GM19455 (cell line): ENCODE data around the gene TIMM23.
"Not testable (repeated sequence)": the region's sequence is repeated elsewhere in the genome, so short reads cannot be mapped to it uniquely, and the experiment has no call there.

ENCODE experiments used
- ATAC-seq: cut with Tn5 transposase; IDR thresholded peaks from one replicate; pipeline ENCODE4 v1.9.1; 2021; ENCODE audit not compliant: unreplicated experiment

Gene TIMM23, protein sequence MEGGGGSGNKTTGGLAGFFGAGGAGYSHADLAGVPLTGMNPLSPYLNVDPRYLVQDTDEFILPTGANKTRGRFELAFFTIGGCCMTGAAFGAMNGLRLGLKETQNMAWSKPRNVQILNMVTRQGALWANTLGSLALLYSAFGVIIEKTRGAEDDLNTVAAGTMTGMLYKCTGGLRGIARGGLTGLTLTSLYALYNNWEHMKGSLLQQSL

GRCh38 chr10:45972106-45972812, at the start of gene TIMM23:
Gene TIMM23, plus strand, starts transcription at chr10:45972489. Its CDS starts 136 bp downstream, at chr10:45972625.
- peak; percentile 77 for ATAC-seq

DNA sequence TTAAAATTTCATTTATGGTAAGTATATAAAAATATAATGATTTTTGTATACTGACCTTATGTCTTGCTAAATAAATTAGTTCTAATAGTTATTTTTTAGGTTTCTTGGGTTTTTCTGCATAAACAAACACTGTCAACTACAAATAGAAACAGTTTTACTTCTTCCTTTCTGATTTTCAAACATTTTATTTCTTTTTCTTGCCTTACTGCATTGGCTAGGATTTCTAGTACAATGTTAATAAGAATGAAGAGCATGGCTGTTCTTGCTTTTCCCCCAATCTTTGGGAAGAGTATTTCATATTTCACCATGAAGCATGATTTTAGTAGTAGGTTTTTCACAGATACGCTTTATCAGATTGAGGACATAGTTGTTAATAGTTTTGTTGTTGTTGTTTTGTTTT, 45.5 kb upstream of the TIMM23 start:
- ATAC-seq: not testable (repeated sequence)

GRCh38 chr10:45931305-45931704, 41.0 kb upstream of the TIMM23 start:
- not testable (repeated sequence) for ATAC-seq

DNA sequence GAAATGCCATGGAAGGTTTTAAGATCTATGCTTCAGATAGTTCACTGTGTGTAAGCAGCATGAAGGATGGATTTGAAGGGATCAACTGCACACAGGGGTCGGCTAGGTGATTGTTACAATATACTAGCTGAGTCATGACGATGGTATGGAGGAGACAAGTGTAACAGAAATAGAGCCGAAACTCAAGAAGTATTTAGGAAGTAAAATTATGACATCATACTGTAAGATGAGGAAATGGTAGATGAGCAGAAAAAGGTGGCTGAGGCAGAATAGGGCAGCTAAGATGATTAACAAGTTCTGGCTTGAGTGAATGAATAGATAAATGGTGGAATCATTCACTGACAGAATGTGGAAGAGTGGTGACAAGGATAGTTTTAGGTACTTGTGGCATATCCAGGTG, 37.5 kb upstream of the TIMM23 start:
- not testable (repeated sequence) for ATAC-seq

DNA sequence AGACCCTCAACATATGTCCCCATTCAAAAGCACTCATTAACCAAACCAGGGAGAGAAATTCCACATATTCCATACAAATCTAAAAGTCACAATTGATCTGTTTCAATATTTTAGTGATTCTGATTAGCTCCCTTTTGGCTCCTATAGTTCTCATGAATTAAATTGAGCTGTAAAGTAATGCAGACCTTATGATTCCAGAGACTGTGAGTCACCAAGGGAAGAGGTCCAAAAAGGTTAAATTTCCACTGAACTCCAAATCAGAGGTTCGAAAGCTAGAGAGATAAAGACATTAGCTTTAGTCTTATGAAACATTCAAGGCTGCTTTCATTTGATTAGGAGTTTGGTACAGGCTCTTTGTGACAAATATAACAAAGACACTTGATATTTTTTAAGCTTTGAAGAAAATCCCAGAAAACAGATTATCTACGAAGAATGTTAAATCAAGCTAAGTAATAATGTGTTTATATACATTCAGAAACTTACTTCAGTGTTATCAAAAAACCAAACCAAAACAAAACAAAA, 33.1 kb upstream of the TIMM23 start:
- ATAC-seq: not testable (repeated sequence)

GRCh38 chr10:45941196-45941595, 31.1 kb upstream of the TIMM23 start:
- ATAC-seq: not testable (repeated sequence)

DNA sequence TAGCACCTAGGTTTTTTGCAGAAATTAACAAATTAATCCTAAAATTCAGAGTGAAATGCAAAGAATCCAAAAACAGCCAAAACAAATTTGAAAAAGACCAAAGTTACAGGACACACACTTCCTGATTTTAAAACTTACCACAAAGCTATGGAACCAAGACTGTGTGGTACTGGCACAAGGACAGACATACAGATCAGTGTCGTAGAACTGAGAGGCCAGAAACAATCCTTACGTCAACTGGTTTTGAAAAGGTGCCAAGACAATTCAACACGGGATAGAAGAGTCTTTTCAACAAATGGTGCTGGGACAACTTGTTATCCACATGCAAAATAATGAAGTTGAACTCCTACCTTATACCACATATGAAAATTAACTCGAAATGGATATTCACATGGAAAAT, 26.8 kb upstream of the TIMM23 start:
- not testable (repeated sequence) for ATAC-seq

- ATAC-seq: not testable (repeated sequence)
Measured at GRCh38 chr10:45947363-45947762, 24.9 kb upstream of the TIMM23 start.

DNA sequence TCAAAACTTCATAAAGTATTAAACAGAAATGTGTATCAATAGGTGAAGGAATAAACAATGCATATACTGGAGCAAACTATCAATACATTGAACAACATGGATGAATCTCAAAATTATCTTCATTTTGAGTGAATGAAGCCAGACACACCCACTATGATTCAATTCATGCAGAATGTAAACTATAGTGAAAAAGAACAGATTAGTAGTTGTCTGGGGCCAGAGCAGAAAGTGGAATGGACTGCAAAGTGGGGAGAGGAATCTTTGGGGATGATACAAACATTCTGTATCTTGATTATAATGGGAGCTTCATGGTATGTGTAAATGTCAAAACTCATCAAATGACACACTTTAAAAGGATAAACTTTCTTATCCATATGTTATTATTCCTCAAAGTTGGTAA, 23.5 kb upstream of the TIMM23 start:
- not testable (repeated sequence) for ATAC-seq

DNA sequence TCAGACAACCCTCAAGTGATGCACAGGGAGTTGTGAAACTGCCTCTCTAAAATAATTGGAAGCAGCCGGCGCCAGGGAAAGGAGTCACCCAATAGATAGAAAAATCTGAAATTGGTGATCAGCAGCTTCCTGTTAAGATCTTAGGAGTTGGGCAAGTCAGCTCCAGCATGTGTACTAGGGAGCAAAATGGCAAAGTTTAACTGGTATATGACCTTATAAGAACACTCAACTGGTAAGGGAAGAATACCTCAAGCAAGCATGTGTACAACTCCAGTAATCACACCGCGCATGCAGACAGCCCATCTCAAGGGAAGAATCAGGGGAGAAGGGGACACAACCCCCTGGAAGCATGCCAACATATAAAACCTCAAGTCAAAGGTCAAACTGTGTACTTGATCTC, 17.9 kb upstream of the TIMM23 start:
- not testable (repeated sequence) for ATAC-seq

DNA sequence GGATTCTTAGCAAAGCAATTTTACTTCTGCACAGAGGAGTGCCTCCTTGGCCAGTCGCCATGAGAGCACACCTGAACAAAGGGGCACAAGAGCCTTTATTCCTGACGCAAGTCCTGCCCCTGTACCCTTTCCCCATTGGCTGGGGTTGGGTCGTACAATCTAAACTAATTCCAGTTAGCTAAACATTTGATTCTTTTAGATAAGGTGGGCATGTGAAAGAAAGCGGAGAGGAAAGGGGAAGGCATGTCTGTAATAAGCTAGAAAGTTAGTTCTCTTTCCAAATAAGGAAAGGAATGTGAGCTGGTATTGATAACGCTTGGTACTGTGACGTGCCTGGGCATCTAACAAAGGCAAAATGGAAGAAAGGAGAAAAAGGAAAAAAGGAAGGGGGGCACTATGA, 15.7 kb upstream of the TIMM23 start:
- not testable (repeated sequence) for ATAC-seq

- not testable (repeated sequence) for ATAC-seq
Measured at GRCh38 chr10:45957928-45958327, 14.4 kb upstream of the TIMM23 start.

DNA sequence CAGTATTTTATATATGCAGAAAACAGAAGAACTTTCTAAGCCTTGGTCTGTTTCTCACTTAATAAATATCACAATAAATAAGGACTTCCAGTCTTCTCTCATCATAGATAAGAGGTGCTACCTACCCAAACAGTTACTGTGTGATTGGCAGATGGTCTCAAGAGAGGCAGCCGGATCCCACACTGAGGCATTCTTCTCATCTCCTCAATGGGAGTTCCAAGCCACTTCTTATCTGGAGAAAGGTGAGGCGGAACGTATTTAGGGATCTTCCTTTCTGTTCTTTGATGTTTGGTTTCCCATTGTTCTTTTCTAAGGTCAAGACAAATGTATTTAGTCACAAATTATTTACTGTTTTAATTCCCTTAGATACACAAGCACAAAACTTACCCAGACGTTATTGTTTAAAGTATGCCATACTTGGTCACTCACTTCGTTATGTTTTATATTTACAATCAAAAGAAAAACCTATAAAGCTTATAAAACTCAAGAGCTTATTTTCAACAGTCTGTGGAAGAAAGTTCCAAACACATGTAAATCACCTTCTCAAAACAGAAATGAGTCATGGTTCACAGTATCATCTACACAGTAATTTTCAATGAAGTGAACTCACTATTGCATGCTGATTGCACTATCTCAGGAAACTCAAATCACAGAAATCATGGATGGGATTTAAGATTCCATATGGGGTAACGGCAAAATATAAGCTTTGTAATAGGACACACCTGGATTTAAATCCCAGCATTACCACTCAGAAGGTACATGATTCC, 9.4 kb upstream of the TIMM23 start:
- not testable (repeated sequence) for ATAC-seq

- not testable (repeated sequence) for ATAC-seq
Measured at GRCh38 chr10:45971019-45971418, 1.3 kb upstream of the TIMM23 start.

DNA sequence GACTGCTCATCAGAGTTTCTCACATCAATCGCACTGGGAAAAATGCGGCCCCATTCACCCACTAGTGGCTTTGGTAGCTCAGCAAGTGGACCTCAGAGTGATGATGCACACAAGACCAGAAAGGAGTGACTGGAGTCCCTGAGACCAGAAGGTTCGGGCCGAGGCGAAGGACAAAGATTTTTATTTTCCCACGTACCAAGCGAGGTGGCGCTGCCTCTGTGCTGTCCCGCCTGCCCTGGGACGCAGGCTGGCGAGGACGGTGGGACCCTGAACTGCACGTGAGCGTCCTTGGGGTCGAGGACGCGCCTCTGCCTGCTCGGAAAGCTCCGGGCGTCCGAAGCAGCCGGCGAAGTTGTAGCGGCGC, 565 bp upstream of the TIMM23 start:
- ATAC-seq: peak; percentile 33

DNA sequence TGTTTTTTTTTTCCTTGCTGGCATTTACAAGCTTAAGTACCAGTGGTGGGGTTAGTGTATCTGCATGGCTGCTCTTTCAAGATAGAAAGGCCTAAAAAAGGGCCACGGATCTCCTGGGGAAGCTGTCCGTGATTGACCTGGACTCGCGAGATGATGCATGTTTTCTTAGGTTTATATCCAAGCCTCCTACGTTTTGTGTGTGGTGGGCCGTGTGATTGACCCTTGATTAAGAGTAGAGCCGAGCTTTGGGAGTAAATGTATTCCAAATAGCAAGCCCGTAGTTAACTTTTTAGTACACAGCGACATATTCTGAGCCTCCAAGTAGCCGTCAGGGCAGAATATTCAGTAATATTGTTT, 502 bp downstream of the TIMM23 start:
- peak; percentile 14 for ATAC-seq

GRCh38 chr10:45974041-45974440, 1.8 kb downstream of the TIMM23 start:
- ATAC-seq: not testable (repeated sequence)

- ATAC-seq: not testable (repeated sequence)
Measured at GRCh38 chr10:45978554-45978953, 6.3 kb downstream of the TIMM23 start.

- ATAC-seq: not testable (repeated sequence)
Measured at GRCh38 chr10:45981367-45981766, 9.1 kb downstream of the TIMM23 start.

DNA sequence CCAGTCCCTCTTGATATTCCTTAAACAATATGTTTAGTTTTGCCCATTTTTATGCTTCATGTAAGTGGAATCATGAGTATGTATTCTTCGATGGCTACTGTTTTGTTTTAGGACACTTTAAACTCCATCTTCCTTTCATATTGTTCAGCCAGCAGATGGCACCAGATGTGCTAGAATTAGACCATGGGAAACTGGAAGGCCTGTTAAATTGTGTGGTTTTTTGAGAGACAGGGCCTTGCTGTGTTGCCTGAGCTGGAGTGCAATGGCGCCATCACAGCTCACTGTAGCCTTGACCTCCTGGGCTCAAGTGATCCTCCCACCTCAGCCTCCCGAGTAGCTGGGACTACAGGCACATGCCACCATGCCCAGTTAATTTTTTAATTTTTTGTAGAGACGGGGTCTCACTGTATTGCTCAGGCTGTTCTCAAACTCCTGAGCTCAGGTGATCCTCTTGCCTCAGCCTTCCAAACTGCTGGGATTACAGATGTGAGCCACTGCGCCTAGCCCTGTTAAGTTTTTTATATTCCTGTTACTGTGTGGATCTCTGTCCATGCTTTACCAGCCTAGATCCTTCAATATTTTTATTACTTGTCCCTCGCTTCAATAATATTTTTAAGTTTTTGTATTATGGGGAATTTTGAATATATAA, 11.4 kb downstream of the TIMM23 start:
- ATAC-seq: not testable (repeated sequence)

DNA sequence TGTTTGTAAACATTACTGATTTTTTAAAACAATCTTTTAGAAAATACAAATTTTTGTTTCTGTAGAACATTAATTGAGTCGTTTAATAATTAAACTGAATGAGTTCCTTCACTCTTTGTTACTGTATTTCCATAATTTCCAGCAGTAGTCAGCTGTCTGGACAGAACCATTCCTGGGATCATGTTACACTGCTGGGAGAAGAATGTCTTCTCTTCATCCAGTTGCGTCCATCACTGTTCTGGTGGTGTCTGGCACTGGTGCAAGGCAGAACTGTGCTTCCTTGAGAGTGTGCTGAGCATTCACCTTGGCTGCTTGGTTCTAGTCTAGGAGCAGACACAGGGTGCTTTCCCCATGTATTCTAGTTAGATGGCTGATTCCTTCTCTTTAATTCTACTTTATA, 12.2 kb downstream of the TIMM23 start:
- not testable (repeated sequence) for ATAC-seq
